ENCODE data around the gene BICDL1.
"Not testable (repeated sequence)": the region's sequence is repeated elsewhere in the genome, so short reads cannot be mapped to it uniquely, and the experiment has no call there.

The BICDL1 gene

GRCh38 chr12:120006258-120006975 is 17.4 kb downstream of the BICDL1 start:
- no peak for DNase-seq

- DNase-seq: no peak
Observed at GRCh38 chr12:120007272-120007671, 18.2 kb downstream of the BICDL1 start.

- no peak for DNase-seq
Observed at GRCh38 chr12:120010661-120011230, 21.7 kb downstream of the BICDL1 start.

GRCh38 chr12:120012067-120012621 is 23.1 kb downstream of the BICDL1 start:
- no peak for DNase-seq

- no peak for DNase-seq
Observed at GRCh38 chr12:120013659-120014380, 24.8 kb downstream of the BICDL1 start.

- not testable (repeated sequence) for DNase-seq
Observed at GRCh38 chr12:120014381-120014735, 25.3 kb downstream of the BICDL1 start.

- no peak for DNase-seq
Observed at GRCh38 chr12:120015313-120015712, 26.3 kb downstream of the BICDL1 start.

GRCh38 chr12:120016199-120016598 is 27.2 kb downstream of the BICDL1 start:
- not testable (repeated sequence) for DNase-seq

- DNase-seq: no peak
Observed at GRCh38 chr12:120019197-120019596, 30.2 kb downstream of the BICDL1 start.

GRCh38 chr12:120019938-120020337 is 30.9 kb downstream of the BICDL1 start:
- no peak for DNase-seq

- no peak for DNase-seq
Observed at GRCh38 chr12:120024193-120024592, 35.2 kb downstream of the BICDL1 start.

GRCh38 chr12:120025640-120026039 is 36.6 kb downstream of the BICDL1 start:
- DNase-seq: no peak

GRCh38 chr12:120032242-120032641 is 43.2 kb downstream of the BICDL1 start:
- no peak for DNase-seq

GRCh38 chr12:120037851-120038250 is 48.8 kb downstream of the BICDL1 start:
- DNase-seq: no peak

GRCh38 chr12:120039711-120040110 is 50.7 kb downstream of the BICDL1 start:
- DNase-seq: no peak

GRCh38 chr12:120041386-120042231 is 52.6 kb downstream of the BICDL1 start:
- DNase-seq: no peak

GRCh38 chr12:120045367-120045766 is 56.3 kb downstream of the BICDL1 start:
- DNase-seq: not testable (repeated sequence)

GRCh38 chr12:120047072-120047471 is 58.0 kb downstream of the BICDL1 start:
- DNase-seq: no peak

- no peak for DNase-seq
Observed at GRCh38 chr12:120048263-120048662, 59.2 kb downstream of the BICDL1 start.

GRCh38 chr12:120049426-120049825 is 60.4 kb downstream of the BICDL1 start:
- DNase-seq: no peak

GRCh38 chr12:120051535-120051934 is 62.5 kb downstream of the BICDL1 start:
- no peak for DNase-seq

- DNase-seq: no peak
Observed at GRCh38 chr12:120054293-120054692, 65.3 kb downstream of the BICDL1 start.

All from NCI-H2029 treated with DMSO at 0.1 percent for 48 hours (cell line).